SH-SY5Y (cell line): ENCODE data around the gene PMEPA1.

Experiments
- GATA2 ChIP-seq: IDR thresholded peaks from 2 replicates; pipeline ENCODE4 v1.6.1; 2011; ENCODE audit warnings: mild to moderate bottlenecking, low read depth, low read length
- GATA3 ChIP-seq: IDR thresholded peaks from 2 replicates; pipeline ENCODE4 v1.6.1; 2011; ENCODE audit warnings: low read depth, mild to moderate bottlenecking, low read length, moderate library complexity

GRCh38 chr20:57612916-57613315 is 96.9 kb downstream of the PMEPA1 start:
- TF ChIP-seq GATA2 (no peak), GATA3 (no peak)
